GM18868 (cell line): ENCODE results near the gene CRACDL.
"Not testable (repeated sequence)": the region's sequence is repeated elsewhere in the genome, so short reads cannot be mapped to it uniquely, and the experiment has no call there.

ENCODE experiments used
- ATAC-seq: cut with Tn5 transposase; IDR thresholded peaks from one replicate; pipeline ENCODE4 v1.9.1; 2021; ENCODE audit warnings: mild to moderate bottlenecking, moderate library complexity; ENCODE audit not compliant: unreplicated experiment

The CRACDL gene

GRCh38 chr2:98759338-98759737, 176.7 kb downstream of the CRACDL start:
- ATAC-seq, result no peak

GRCh38 chr2:98757904-98758421, 178.1 kb downstream of the CRACDL start:
- peak; percentile 85 for ATAC-seq

GRCh38 chr2:98753801-98754200, 182.2 kb downstream of the CRACDL start:
- ATAC-seq, result no peak

GRCh38 chr2:98752711-98753110, 183.3 kb downstream of the CRACDL start:
- not testable (repeated sequence) for ATAC-seq

GRCh38 chr2:98751748-98752147, 184.3 kb downstream of the CRACDL start:
- no peak for ATAC-seq

GRCh38 chr2:98750593-98751282, 185.3 kb downstream of the CRACDL start:
- ATAC-seq, result no peak

GRCh38 chr2:98749066-98749450, 187.0 kb downstream of the CRACDL start:
- no peak for ATAC-seq

GRCh38 chr2:98748292-98749065, 187.5 kb downstream of the CRACDL start:
- ATAC-seq, result no peak

GRCh38 chr2:98747888-98748287, 188.1 kb downstream of the CRACDL start:
- ATAC-seq, result no peak

- no peak for ATAC-seq
Measured at GRCh38 chr2:98746426-98746825, 189.6 kb downstream of the CRACDL start.

GRCh38 chr2:98744595-98744994, 191.4 kb downstream of the CRACDL start:
- no peak for ATAC-seq
